ENCODE measurements around the gene AJUBA.

DNA sequence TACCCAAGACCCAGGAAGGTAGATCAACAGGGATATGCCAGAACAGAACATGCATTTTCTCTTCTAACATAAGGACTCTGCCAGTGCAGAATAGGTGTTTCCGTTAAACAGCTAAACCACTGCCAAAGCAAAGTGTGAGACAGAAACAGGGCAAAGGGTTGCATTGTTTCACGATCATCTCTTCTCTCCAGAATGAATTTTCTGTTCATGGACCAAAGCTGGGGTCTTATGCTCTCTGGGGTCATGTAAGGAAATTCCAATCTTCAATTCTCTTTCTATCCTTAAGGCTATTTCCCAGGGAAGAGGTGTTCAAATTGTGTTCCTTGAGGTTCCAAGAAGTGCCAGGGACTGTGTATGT, 41.4 kb upstream of the AJUBA start:
- TF ChIP-seq, protein P1, sequence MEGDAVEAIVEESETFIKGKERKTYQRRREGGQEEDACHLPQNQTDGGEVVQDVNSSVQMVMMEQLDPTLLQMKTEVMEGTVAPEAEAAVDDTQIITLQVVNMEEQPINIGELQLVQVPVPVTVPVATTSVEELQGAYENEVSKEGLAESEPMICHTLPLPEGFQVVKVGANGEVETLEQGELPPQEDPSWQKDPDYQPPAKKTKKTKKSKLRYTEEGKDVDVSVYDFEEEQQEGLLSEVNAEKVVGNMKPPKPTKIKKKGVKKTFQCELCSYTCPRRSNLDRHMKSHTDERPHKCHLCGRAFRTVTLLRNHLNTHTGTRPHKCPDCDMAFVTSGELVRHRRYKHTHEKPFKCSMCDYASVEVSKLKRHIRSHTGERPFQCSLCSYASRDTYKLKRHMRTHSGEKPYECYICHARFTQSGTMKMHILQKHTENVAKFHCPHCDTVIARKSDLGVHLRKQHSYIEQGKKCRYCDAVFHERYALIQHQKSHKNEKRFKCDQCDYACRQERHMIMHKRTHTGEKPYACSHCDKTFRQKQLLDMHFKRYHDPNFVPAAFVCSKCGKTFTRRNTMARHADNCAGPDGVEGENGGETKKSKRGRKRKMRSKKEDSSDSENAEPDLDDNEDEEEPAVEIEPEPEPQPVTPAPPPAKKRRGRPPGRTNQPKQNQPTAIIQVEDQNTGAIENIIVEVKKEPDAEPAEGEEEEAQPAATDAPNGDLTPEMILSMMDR (conservative IDR thresholded peaks at IDR 0.05; ENCODE audit: low read length) = no peak
- no peak for TF ChIP-seq EZH2phosphoT487 (IDR thresholded peaks at IDR 0.05; ENCODE audit: borderline replicate concordance)
